Gastroesophageal sphincter (tissue), 3 donors: ENCODE data around the gene PWP1.

ENCODE experiments used
- CTCF ChIP-seq, 4 experiments: fragments of 200-600 bp in 2 of 4; fragments of 450-650 bp in 2 of 4; sonication (generic) in 1 of 4; IDR thresholded peaks; one replicate each; pipeline ENCODE4 v1.5.1; 2017 to 2019; ENCODE audit warnings: antibody characterized with exemption in 4 of 4, mild to moderate bottlenecking in 2 of 4, moderate library complexity in 2 of 4
- EP300 ChIP-seq: sonication (generic); formaldehyde crosslinking; IDR thresholded peaks from one replicate; pipeline ENCODE4 v1.6.1; 2017; ENCODE audit warnings: antibody characterized with exemption, mild to moderate bottlenecking
- POLR2A ChIP-seq, 2 donors: fragments of 450-650 bp; IDR thresholded peaks; one replicate each; pipeline ENCODE4 v1.6.1; 2017; ENCODE audit warnings: antibody characterized with exemption in 2 of 2, mild to moderate bottlenecking in 2 of 2, moderate library complexity in 1 of 2
- POLR2AphosphoS5 ChIP-seq: sonication (generic); formaldehyde crosslinking; IDR thresholded peaks from one replicate; pipeline ENCODE4 v1.6.1; 2017; ENCODE audit warnings: antibody characterized with exemption

- no peak for TF ChIP-seq EP300
- TF ChIP-seq CTCF (IDR thresholded peaks at IDR 0.05), result no peak
- TF ChIP-seq POLR2A (IDR thresholded peaks at IDR 0.05), result no peak
- no peak for TF ChIP-seq POLR2AphosphoS5
These were observed 34.6 kb upstream of the PWP1 start for GRCh38 chr12:107650977-107651376.
